Left cardiac atrium (tissue), 4 donors: ENCODE results near the gene RACGAP1. TPM values are rescaled to one million over a fixed set of nuclear protein-coding genes. Genes with fewer than 3 reads are reported as not detected.
"Not testable (repeated sequence)": the region's sequence is repeated elsewhere in the genome, so short reads cannot be mapped to it uniquely, and the experiment has no call there.

Experiments
- ATAC-seq, 2 donors: fragments of 200-7000 bp; cut with Tn5 transposase; one replicate each; pipeline ENCODE4 v1.9.1; 2020; ENCODE audit warnings: mild to moderate bottlenecking in 2 of 2, moderate library complexity in 2 of 2
- DNase-seq: peaks from one replicate; pipeline ENCODE4 v3.0.0-alpha.2; 2020
- intact Hi-C, 2 donors: fragments of 100-400 bp; cut with DNase I; formaldehyde crosslinking; loops; one replicate each; pipeline versions ENCODE4 v1.14.1 to v1.15.1; 2022 to 2023
- total RNA-seq, 2 donors: library from RNA; stranded (reverse); fragmentation: NEBNext Ultra II Directional; extraction: Animal tissue kit (Norgen Biotek cat#: 25700); gene quantifications; one replicate each; pipeline ENCODE4 v1.2.1, GENCODE V29; 2021
- donor health status: DM: no; HTN: yes; CAD: no.
- donor health status: DM: no; HTN: yes; CAD: no; lungs with severe emphysema.
- donor health status: DM: yes; HTN: yes; CAD: no.
- donor health status: Dilated cardiomyopathy.

The RACGAP1 gene
- total RNA-seq, 2 donors from 2014 or later = 4.8 to 10.4 TPM

- intact Hi-C loops = no loop called here
- DNase-seq = no peak
Measured at GRCh38 chr12:50041062-50041860, 16.0 kb upstream of the RACGAP1 start.

GRCh38 chr12:50040657-50041056, 15.4 kb upstream of the RACGAP1 start:
- no peak for ATAC-seq
- intact Hi-C loops = no loop called here

More at GRCh38 chr12:50041062-50041860, 16.0 kb upstream of the RACGAP1 start:
- ATAC-seq = no peak

GRCh38 chr12:50039151-50039835, 14.0 kb upstream of the RACGAP1 start:
- ATAC-seq = peak; percentile 93
- DNase-seq = peak; percentile 90
- intact Hi-C loops = no loop called here

More at GRCh38 chr12:50040657-50041056, 15.4 kb upstream of the RACGAP1 start:
- no peak for DNase-seq

- ATAC-seq (no peak), DNase-seq (no peak)
- intact Hi-C loops = no loop called here
Measured at GRCh38 chr12:50038336-50038735, 13.0 kb upstream of the RACGAP1 start.

GRCh38 chr12:50032854-50033581, 7.7 kb upstream of the RACGAP1 start:
- DNase-seq (no peak), ATAC-seq (peak; percentile 44 to 82)
- intact Hi-C loops = no loop called here

GRCh38 chr12:50032515-50032853, 7.2 kb upstream of the RACGAP1 start:
- peak in 1 of 2 donors; percentile 51 for ATAC-seq
- intact Hi-C loops = no loop called here
- no peak for DNase-seq

GRCh38 chr12:50030449-50030848, 5.2 kb upstream of the RACGAP1 start:
- intact Hi-C loops, ATAC-seq, DNase-seq: not testable (repeated sequence)

- ATAC-seq = no peak
- no peak for DNase-seq
- intact Hi-C loops = no loop called here
Measured at GRCh38 chr12:50026691-50027090, 1.4 kb upstream of the RACGAP1 start.

GRCh38 chr12:50024805-50025186, 498 bp downstream of the RACGAP1 start:
- ATAC-seq (peak in 1 of 2 donors; percentile 24), DNase-seq (no peak)
- intact Hi-C loops = no loop called here

GRCh38 chr12:50024227-50024626, 1.1 kb downstream of the RACGAP1 start:
- DNase-seq = no peak
- intact Hi-C loops = no loop called here
- no peak for ATAC-seq

GRCh38 chr12:50022903-50023302, 2.4 kb downstream of the RACGAP1 start:
- intact Hi-C loops = no loop called here
- DNase-seq = no peak
- ATAC-seq = no peak

- no peak for DNase-seq
- intact Hi-C loops = no loop called here
- no peak for ATAC-seq
Measured at GRCh38 chr12:50021031-50021430, 4.3 kb downstream of the RACGAP1 start.

GRCh38 chr12:50019524-50019923, 5.8 kb downstream of the RACGAP1 start:
- intact Hi-C loops = no loop called here
- ATAC-seq = no peak
- no peak for DNase-seq

- intact Hi-C loops = no loop called here
- no peak for DNase-seq
- ATAC-seq = peak; percentile 81 to 86
Measured at GRCh38 chr12:50018968-50019367, 6.3 kb downstream of the RACGAP1 start.

GRCh38 chr12:50018154-50018553, 7.1 kb downstream of the RACGAP1 start:
- intact Hi-C loops = no loop called here
- ATAC-seq (no peak), DNase-seq (no peak)

GRCh38 chr12:50017641-50018040, 7.7 kb downstream of the RACGAP1 start:
- intact Hi-C loops = no loop called here
- DNase-seq (no peak), ATAC-seq (peak; percentile 22 to 32)

- intact Hi-C loops = no loop called here
- DNase-seq (peak; percentile 70), ATAC-seq (peak; percentile 81 to 85)
Measured at GRCh38 chr12:50016501-50017475, 8.5 kb downstream of the RACGAP1 start.

GRCh38 chr12:50014342-50014741, 11.0 kb downstream of the RACGAP1 start:
- intact Hi-C loops = no loop called here
- DNase-seq (no peak), ATAC-seq (no peak)
